T-helper 22 cell (primary cell): ENCODE results near the gene HOATZ.

Experiments
- DNase-seq: peaks from one replicate; pipeline ENCODE4 v3.0.0-alpha.2; 2020; ENCODE audit warnings: low read depth

The HOATZ gene

DNA sequence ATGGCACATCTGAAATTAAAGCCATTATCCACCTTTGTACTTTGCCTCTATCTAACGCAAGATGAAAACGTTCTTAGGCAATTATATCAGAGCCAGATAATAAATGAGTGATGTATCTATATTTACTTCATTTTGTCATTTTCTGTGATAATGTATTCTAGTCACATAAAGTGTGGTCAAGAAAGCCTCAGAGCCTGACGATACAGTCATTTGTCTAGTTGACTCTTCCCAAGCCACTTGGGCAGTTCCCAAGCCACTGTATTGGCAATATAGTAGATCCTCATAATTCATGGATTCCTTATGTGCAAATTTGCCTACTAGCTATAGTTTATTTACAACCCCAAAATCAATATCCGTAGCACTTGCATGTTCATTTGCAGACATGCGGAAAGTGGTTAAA is 7.8 kb downstream of the HOATZ start:
- no peak for DNase-seq

DNA sequence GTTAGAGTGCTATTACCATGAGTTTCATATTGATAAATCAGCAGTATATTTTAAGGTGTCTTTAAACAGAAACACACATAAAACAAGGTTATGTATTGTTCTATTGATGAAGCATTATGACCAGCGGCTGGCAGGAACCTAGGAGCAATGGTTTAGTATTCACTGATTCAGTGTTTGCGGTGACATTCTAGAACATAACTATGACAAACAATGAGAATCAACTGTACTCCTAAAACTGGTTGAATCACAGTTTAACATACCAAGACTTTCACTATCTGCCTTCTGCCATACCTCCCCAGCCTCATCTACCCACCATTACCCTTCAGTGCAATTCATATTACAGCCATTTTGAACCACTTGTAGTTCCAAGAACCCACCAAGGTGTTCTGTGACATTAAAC is 8.8 kb downstream of the HOATZ start:
- DNase-seq: no peak

DNA sequence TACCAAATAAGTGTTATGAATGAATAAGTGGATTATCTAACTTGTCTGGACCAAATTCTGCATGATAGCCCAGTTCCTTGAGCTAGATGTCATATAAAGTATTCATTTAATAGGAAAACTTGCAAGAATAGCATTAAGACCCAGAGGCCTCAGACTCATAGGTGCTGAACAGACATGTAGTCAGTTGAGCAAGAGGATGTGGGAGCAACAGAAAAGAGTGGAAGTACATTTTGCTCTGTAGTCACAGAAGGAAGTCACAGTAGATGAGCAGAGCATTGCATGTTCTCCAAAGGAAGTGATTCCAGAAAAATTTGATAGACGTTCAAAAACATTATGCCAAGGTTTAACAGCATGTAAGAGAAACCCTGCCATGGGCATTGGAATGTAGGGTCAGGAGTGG is 9.5 kb downstream of the HOATZ start:
- DNase-seq: no peak

DNA sequence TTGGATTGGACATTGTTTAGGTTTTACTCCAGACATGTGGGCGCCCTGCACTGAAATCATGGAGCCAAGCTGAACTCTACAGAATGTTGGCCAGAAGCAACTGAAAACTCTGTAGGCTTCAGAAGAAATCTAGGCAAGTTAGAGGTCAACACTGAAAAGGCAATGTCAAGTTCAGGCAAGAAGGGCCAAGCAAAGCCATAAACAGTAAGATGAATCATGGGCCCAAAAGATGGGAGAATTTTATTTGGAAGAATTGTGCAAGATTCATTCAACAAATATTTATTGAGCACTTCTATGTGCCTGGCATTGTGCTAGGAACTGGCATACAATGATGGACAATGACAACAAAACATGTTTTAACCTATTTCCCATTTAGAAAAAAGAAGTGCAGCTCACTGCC is 10.9 kb downstream of the HOATZ start:
- DNase-seq: no peak

DNA sequence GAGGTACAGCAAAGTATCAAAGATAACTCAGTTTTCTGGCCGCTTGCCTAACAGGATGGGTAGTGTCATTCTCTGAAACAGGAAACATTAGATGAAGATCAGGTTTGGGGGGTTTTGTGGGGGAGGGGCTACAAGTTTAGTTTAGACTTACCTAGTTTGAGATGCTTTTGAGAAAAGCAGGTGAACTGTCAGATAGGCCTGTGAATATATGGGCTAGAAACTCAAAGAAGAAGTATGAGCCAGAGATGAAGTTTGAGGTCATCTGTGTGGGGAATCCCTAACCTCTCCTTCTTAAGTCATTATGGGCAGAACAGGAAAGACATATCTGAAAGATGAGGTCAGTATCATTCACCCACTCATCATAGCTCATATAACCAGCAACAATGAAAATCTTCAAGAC is 11.9 kb downstream of the HOATZ start:
- no peak for DNase-seq

DNA sequence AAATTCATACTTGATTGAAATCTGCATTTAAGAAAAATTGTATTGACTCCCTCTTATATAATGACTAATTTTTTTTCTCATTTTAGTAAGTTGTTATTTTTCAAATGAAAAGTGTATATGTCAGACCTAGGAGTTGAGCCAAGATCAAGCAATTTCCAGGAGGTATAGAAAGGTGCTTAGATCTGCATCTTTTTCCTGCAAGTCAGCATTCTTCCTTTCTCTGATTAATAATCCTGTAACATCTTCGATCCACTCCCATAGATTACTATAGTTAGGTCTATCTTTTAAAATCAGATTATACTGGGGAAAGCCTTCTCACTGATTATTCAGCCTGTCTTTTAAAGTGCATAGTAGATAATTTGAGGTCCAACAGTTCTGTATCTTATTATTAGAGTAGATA is 12.7 kb downstream of the HOATZ start:
- DNase-seq: no peak

DNA sequence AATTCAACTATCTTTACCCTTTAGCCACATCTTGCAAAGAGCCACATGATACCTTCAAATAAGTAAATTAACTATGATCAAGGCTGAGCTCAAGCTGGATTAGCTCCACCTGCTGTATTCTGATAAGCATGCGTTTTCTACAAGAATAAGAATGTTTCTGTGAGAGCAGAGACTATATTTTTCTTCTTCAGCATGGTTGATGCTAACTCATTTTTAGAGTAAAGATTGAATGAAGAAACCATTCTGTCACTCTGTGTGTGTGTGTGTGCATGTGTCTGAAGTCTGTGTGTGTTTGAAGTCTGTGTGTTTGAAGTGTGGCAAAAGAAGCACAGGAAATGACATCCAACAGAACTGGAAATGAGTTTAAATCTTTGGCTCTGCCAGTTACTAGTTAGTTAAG is 14.0 kb downstream of the HOATZ start:
- no peak for DNase-seq

DNA sequence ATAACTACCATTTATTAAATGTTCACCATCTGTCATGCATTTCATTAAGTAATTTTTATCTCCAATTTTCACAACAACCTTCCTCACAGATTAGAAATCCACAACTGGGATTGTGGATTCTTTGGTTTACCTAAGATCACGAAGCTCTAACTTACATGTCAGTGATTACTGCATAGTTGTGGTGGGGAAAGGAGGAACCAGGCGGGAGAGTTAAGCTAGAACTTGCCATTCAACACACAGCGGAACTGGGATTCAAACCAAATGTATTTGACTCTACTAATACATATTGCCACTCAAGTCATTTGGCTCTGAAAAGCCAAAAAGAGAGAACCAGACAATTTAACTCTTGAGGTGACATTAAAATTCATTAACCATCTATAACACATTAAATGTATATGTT is 15.5 kb downstream of the HOATZ start:
- no peak for DNase-seq

DNA sequence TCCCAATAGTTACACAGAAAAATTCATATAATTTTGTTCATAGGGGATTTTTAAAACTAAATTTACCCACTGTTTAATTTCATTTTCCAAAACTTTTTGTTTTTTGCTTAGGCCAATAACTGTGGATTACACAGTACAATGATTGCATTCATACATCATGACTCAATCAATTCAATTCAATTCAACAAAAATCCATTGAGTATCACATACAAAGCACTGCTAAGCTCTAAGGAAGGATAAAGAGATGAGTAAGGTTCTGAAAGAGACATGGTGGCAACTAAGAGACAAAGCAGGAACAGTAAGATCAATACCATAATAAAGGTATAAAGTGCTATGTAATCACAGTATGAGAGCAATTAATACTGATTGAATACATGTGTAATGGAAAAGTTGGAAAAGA is 16.6 kb downstream of the HOATZ start:
- DNase-seq: no peak

DNA sequence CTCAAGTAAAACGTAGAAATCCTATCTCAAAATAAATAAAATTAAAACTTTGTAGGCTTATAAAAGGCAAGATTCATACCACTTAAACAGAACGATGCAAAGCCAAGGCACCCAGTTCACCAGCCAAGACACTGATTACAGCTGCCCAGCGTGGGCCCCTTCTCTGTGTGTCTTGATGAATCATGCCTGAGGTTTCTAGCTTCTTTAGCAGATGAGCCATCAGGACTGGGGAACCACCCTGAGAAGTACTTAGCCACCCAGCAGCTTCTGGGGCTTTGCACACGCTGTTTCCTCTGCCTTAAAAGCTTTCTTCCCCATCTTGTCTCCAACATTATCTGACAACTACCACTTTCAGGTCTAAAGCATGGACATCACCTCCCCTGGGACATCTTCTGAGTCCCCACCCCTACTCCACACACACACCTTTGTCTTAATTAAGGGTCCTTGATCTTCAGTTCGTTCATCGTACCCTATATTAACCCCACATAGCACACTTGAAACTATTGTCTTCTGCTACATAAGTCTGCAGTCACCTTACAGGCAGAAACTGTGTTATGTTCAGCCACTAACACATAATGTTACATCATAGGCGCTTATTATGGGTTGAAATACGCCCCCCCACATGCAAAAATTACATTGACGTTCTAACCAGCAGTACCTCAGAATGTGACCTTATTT is 17.2 kb downstream of the HOATZ start:
- no peak for DNase-seq

DNA sequence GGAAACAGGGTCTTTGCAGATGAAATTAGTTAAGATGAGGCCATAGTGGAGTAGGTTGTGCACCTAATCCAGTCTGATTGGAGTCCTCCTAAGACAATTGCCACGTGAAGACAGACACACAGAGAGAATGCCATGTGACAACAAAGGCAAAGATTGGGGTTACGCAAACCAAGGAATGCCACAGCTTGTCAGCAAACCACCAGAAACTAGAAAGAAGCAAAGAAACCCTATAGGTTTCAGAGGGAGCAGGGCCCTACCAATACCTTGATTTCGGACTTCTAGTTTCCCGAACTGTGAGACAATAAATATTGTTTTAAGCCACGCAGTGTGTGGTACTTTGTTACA is 17.8 kb downstream of the HOATZ start:
- no peak for DNase-seq

DNA sequence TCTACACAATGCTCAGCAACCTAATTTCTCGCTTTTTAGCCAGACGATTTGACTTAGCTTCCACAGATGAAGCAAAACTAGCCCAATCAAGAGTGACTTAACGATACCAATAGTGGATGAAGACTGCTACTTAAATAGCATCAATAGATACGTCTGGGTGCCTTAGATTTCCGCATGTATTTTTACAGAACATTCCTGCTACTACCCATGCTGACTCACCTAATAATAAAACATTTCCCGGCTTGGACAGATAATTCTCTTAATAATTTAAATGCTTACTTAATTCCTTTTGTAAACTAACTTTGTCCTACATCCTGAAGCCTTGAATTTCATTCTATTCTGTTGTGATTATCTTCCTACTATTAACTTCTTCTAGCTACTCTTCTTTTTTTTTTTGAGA is 20.7 kb downstream of the HOATZ start:
- no peak for DNase-seq

DNA sequence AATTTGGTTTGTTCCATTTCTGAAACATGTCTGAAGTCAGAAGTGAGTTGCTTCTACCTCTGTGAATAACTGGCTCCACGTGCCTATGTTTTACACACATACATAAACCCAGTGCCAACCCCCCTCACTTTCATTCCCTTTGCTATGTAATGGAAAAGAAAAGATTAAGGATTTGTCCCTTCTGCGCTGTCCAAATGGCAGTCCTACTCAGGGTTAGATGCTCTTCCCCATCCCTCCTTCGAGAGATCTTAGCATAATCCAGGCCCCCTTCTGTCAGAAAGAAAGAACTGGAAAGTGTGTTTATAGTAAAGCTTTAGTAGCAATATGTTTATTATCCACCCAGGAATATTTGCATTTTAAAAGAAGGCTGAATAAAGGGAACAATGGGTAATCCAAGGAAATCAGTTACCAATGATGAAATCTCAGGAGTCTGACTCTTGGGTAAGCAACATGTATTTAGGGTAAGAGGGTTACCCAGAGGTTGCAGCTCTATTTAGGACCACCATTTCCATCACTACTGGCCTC is 22.8 kb downstream of the HOATZ start:
- DNase-seq: no peak

DNA sequence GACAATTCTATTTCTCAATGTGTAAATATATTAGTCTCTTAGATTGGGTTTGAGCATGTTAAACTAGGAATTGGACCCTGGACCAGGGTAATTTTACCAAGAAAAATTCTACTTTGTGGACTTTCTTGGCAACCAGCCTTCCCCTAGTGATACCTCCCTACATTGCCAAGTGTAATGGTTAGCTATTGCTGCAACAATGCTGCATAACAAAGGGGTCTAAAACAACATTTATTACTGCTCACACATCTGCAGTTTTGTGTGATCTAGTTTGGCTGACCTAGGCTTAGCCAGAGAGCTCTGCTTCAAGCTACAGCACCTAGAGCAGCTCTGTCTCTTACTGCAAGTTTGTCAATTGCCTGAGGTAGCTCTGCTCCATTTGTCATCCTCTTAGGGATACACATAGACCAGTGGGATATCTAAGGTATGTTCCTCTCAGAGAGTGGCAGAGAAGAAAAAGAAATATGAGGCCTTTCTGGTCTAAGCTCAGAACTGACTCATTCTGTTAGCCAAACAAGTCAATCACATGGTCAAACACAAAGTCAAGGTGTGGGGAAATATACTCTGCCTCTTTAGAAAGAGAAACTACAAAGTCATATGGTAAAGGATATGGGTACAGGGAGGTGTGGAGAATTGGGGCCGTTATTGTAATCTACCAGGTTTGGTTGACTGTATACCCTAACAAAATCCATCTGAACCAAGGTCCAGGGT is 24.0 kb downstream of the HOATZ start:
- no peak for DNase-seq

DNA sequence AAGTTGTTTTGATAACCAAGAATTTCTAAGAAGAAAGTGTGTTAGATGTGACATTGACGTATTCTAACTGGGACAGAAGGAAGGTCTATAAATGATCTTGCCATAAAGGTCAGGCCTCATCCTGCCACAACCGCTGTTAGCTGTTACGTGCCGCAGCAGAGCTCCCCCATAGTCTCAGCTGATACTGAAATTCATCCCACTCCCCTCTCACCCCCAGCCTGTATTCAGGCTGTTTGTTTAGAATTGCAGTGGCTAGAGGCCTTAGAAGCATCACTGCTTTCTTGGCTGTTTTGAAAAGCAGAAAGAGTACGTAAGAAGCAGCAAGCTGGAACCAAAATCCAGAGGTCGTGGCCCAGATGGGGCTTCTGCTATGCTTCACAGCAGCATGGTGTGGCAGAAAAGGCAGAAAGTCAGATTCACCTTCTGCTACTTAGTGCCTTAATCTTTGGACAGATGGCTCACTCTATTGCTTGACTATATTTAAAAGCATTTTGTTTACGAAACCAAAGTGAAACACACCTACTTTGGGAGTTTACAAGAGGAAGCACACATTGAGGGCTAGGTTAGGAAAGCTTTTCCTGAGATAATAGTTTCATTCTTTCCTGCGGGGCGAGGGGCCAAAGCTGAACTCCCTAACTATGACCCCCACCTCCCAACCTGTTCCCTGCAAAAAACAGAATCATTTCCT is 25.0 kb downstream of the HOATZ start:
- DNase-seq: no peak

DNA sequence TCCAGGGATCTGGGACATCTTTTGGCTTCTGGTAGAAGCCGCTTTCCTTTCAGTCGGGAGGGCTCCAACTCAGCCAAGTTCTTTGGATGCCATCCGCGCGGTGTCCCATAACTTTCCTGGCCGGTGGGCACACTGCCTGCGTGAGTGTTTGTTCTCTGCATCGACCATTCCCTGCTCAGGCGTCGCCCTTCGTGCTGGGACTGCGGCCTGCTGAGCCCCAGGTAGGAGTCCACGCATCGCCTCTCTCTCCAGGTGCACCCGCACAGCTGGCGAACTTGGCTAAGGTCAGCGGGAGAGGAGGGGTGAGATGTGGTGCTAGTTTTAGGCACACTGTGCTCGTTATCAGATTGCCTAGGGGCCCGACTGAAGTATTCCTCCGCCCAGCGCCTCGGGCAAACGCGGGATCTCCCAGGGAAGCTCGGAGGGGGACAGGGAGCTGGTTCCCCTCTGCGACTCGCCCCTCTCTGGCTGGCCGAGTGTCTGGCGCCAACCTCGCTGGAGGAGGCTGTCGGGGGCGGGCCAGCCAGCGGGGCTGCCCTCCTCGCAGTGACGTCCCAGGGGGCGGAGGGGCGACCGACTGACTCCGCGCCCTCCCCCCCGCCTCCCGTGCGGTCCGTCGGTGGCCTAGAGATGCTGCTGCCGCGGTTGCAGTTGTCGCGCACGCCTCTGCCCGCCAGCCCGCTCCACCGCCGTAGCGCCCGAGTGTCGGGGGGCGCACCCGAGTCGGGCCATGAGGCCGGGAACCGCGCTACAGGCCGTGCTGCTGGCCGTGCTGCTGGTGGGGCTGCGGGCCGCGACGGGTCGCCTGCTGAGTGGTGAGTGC is 25.7 kb downstream of the HOATZ start, which contains the start of gene LAYN:
LAYN (plus strand) TSS at position 607 of the 823 bp plus-strand sequence; CDS start at position 731, 124 bp downstream.
- DNase-seq: peak; percentile 20

DNA sequence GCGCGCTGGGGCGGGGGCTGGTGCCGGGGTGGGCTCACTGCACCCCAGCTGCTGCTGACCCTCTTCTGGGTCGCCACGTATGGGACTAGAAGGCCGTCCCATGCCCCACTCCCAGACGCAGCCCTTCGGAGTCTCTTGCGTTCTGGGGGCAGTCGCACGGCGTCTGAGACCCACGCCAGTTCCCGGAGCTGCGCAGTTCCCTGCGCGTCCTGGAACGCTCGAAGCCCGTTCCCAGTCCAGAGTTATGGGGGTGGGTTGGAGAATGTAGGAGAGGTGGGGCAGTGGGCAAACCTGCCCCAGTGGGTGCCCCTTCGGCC is 26.3 kb downstream of the HOATZ start:
- DNase-seq: no peak

DNA sequence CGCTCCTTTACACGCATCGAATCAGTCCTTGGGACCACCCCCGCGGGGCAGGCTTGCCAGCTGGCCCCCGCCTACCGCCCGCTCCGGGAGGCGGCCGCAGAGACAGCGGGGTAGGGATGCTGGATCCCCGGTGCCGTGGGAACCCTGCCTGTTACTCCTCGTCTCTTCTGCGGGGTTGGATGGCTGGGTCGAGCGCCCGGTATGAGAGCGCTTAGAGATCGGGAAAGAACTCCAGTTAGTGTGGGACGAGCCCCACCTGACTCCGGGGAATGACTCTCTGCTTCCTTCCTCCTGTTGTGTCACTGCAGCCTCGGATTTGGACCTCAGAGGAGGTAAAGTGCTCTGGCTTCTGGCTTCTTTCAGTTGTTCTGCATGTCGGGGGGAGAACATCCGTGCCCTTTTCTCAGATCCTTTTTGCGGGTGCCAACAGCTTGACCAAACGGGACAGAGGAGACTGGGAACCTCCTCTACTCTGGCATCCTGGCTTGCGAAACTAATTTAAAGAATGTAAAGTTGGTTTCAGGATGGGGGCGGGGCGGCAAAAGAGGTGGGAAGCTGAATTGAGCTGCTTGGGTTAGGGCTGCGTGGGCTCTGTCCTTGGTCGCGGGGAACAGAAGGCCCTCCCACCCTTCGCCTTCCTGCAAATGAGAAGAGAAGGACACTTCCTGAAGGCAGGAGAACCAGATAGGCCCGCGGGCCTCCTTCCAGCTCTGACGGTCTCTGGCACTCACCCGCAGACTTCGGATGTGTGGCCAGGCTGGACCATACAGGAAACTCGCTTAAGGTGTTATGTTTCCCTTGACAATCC is 26.9 kb downstream of the HOATZ start:
- DNase-seq: no peak

DNA sequence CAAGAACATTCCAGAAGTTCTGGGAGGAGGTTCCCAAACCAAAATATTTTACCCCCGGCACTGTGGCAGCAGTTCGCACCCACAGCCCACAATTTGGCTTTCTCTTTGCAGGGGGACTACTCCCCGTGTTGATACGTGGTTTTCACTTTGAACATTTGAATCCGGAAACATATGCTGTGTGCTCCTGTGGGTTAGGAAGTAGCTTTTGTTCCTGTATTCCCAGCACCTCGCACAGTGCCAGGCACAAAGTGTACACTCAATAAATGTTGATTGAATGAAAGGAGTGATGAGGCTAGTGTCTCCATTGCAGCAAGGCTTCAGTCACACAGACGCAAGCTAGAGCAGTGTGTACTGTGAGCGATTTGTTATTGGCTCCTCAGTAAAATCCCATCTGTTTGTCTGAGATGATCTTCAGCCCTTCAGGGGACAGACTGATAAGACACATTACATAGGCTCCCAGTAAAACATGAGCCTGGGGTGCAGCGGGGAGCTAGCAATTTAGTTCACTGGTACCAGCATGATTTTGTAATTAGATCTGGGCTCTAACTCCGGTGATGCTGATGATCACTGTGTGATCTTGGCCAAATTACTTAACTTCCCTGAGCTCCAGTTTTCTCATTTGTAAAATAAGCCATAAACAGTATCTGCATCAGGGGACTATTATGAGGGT is 28.2 kb downstream of the HOATZ start:
- DNase-seq: no peak

DNA sequence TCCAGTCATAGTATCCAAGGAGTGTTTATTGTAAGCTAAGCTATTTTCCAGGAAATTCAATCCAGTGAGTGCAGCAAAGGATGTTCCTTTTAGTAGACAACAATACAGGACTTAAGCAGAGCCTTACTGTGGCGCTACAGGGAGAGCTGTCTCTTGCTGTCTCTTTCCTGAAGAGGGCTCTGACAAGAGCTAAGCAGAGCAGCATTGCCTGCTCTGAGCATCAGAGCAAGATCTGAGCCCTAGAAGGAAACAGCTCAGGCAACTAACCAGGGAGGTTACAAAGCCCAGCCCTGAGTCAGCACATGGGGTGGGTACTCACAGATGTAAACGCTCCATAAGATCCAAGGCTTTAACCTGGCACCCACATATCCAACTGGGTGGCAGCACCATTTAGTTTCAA is 33.9 kb downstream of the HOATZ start:
- no peak for DNase-seq
